Lower leg skin (tissue), 3 donors: ENCODE measurements around the gene EED.

Experiments used
- POLR2A ChIP-seq, 2 donors: fragments of 450-650 bp; IDR thresholded peaks; one replicate each; pipeline ENCODE4 v1.6.1; 2016 to 2017; ENCODE audit warnings: antibody characterized with exemption in 2 of 2, mild to moderate bottlenecking in 1 of 2, moderate library complexity in 1 of 2
- TF ChIP-seq, protein P1 (sequence below), 3 donors: fragments of 450-650 bp; IDR thresholded peaks; one replicate each; pipeline ENCODE4 v1.5.1; 2016; ENCODE audit warnings: antibody characterized with exemption in 3 of 3, mild to moderate bottlenecking in 3 of 3, moderate library complexity in 2 of 3

DNA sequence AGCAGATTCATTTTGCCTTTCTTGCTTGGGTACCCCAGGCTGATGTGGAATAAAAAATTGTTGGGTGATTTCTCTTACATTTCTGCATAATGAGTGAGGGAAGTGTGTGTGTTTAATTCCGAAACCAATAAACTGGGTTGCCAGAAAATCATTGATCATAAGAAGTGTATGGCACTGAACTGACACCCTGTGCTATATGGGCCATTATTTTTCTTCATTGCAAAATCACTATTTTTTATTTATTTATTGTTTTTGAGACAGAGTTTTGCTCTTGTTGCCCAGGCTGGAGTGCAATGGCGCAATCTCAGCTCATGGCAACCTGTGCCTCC lies 42.9 kb downstream of the EED start:
- TF ChIP-seq, protein P1, sequence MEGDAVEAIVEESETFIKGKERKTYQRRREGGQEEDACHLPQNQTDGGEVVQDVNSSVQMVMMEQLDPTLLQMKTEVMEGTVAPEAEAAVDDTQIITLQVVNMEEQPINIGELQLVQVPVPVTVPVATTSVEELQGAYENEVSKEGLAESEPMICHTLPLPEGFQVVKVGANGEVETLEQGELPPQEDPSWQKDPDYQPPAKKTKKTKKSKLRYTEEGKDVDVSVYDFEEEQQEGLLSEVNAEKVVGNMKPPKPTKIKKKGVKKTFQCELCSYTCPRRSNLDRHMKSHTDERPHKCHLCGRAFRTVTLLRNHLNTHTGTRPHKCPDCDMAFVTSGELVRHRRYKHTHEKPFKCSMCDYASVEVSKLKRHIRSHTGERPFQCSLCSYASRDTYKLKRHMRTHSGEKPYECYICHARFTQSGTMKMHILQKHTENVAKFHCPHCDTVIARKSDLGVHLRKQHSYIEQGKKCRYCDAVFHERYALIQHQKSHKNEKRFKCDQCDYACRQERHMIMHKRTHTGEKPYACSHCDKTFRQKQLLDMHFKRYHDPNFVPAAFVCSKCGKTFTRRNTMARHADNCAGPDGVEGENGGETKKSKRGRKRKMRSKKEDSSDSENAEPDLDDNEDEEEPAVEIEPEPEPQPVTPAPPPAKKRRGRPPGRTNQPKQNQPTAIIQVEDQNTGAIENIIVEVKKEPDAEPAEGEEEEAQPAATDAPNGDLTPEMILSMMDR (IDR thresholded peaks at IDR 0.05), result no peak
- no peak for TF ChIP-seq POLR2A (IDR thresholded peaks at IDR 0.05)
